B cell (primary cell): ENCODE results near the gene GALNT17. TPM values are rescaled to one million over a fixed set of nuclear protein-coding genes. Genes with fewer than 3 reads are reported as not detected.

ENCODE experiments used
- ATAC-seq: fragments of 200-7000 bp; cut with Tn5 transposase; one replicate; pipeline ENCODE4 v1.10.0; 2021; ENCODE audit warnings: low read depth, mild to moderate bottlenecking, moderate number of reproducible peaks, moderate library complexity
- CTCF ChIA-PET: fragments of 350-600 bp; sonication (Branson Sonifier 250); formaldehyde crosslinking; loops from one replicate; lab custom pipeline; 2021; ENCODE audit warnings: antibody characterized with exemption, inconsistent platforms; lab: Charles Lee
- POLR2A ChIA-PET: fragments of 350-600 bp; sonication (Branson Sonifier 250); formaldehyde crosslinking; loops from one replicate; lab custom pipeline; 2021; ENCODE audit warnings: antibody characterized with exemption; lab: Charles Lee
- DNase-seq: peaks from one replicate; pipeline ENCODE4 v3.0.0; 2013
- H2AFZ ChIP-seq: 2 replicates; pipeline ENCODE4 v1.6.1; 2012; ENCODE audit warnings: mild to moderate bottlenecking, low read depth, low read length; ENCODE audit not compliant: insufficient read depth, poor library complexity, severe bottlenecking
- H3K27ac ChIP-seq, 2 donors: 1 replicate in 1 of 2; 2 replicates in 1 of 2; pipeline ENCODE4 v1.5.1; 2012 to 2013; ENCODE audit warnings: low read length in 2 of 2, mild to moderate bottlenecking in 2 of 2, moderate library complexity in 1 of 2
- H3K27me3 ChIP-seq, 4 experiments: fragments of 200-600 bp in 1 of 4; sonication (generic) in 1 of 4; replicated peaks in 1 of 4; 1 replicate in 2 of 4; 2 replicates in 2 of 4; pipeline versions ENCODE4 v1.6.1 to v1.7.0; 2013 to 2016; ENCODE audit warnings: low read length in 3 of 4, mild to moderate bottlenecking in 2 of 4, mixed read lengths in 1 of 4, moderate library complexity in 1 of 4; ENCODE audit not compliant: insufficient read depth in 4 of 4, control insufficient read depth in 3 of 4; ENCODE audit errors: control extremely low read depth in 1 of 4
- H3K36me3 ChIP-seq, 2 experiments: replicated peaks in 1 of 2; 1 replicate in 1 of 2; 2 replicates in 1 of 2; pipeline versions ENCODE4 v1.6.1 to v1.7.1; 2013; ENCODE audit warnings: low read length in 1 of 2; ENCODE audit not compliant: insufficient read depth in 2 of 2, control insufficient read depth in 1 of 2; ENCODE audit errors: control extremely low read depth in 1 of 2, extremely low read depth in 1 of 2
- H3K4me1 ChIP-seq, 2 donors: fragments of 200-600 bp in 1 of 2; sonication (generic) in 1 of 2; 1 replicate in 1 of 2; 2 replicates in 1 of 2; pipeline versions ENCODE4 v1.5.1 to v1.6.1; 2013 to 2017; ENCODE audit warnings: low read length in 2 of 2; ENCODE audit not compliant: control insufficient read depth in 2 of 2, insufficient read depth in 2 of 2
- H3K4me2 ChIP-seq: replicated peaks from 2 replicates; pipeline ENCODE3; 2012; ENCODE audit warnings: mild to moderate bottlenecking, low read depth, low read length; ENCODE audit not compliant: poor library complexity, severe bottlenecking
- H3K4me3 ChIP-seq, 5 experiments: fragments of 200-600 bp in 1 of 5; sonication (generic) in 1 of 5; 1 replicate in 3 of 5; 2 replicates in 2 of 5; pipeline versions ENCODE4 v1.5.1 to v1.7.0; 2011 to 2016; ENCODE audit warnings: low read length in 4 of 5, mild to moderate bottlenecking in 4 of 5, low read depth in 2 of 5, control low read depth in 1 of 5, moderate library complexity in 1 of 5; ENCODE audit not compliant: insufficient read depth in 1 of 5; ENCODE audit errors: control extremely low read depth in 1 of 5, extremely low read depth in 1 of 5
- H3K79me2 ChIP-seq: fragments of 200-600 bp; sonication (generic); one replicate; pipeline ENCODE4 v1.6.0; 2016; ENCODE audit warnings: low read length; ENCODE audit not compliant: control insufficient read depth, insufficient read depth
- H3K9ac ChIP-seq: fragments of 200-600 bp; sonication (generic); 2 replicates; pipeline ENCODE4 v1.6.1; 2017; ENCODE audit warnings: mild to moderate bottlenecking, low read length, moderate library complexity
- H3K9me3 ChIP-seq, 3 donors: one replicate each; pipeline versions ENCODE4 v1.6.1 to v1.7.1; 2013; ENCODE audit warnings: low read length in 2 of 3; ENCODE audit not compliant: control insufficient read depth in 2 of 3, insufficient read depth in 1 of 3; ENCODE audit errors: control extremely low read depth in 1 of 3
- H4K20me1 ChIP-seq: 2 replicates; pipeline ENCODE4 v1.6.0; 2012; ENCODE audit warnings: mild to moderate bottlenecking, low read length; ENCODE audit not compliant: insufficient read depth, control insufficient read depth, poor library complexity, severe bottlenecking
- H3K27ac Mint-ChIP-seq: one replicate; pipeline ENCODE4 v1.8.0; 2021; ENCODE audit warnings: mixed read lengths
- H3K27me3 Mint-ChIP-seq: one replicate; pipeline ENCODE4 v1.8.0; 2021; ENCODE audit warnings: mixed read lengths
- H3K4me1 Mint-ChIP-seq: one replicate; pipeline ENCODE4 v1.8.0; 2021; ENCODE audit warnings: mixed read lengths
- H3K4me3 Mint-ChIP-seq: one replicate; pipeline ENCODE4 v1.8.0; 2021; ENCODE audit warnings: mixed read lengths
- H3K9me3 Mint-ChIP-seq: one replicate; pipeline ENCODE4 v1.8.0; 2022; ENCODE audit warnings: mixed read lengths; ENCODE audit not compliant: insufficient read depth
- EZH2 ChIP-seq: IDR thresholded peaks from 2 replicates; pipeline ENCODE4 v1.6.1; 2012; ENCODE audit warnings: borderline replicate concordance, low read depth, mild to moderate bottlenecking, moderate library complexity, low read length; ENCODE audit not compliant: insufficient read depth, poor library complexity, severe bottlenecking
- WGBS: methylation state at CpG from one replicate; pipeline ENCODE4 v1.1.5; 2013; ENCODE audit warnings: missing lambda C conversion rate; ENCODE audit not compliant: insufficient coverage; 5-methylcytosine and 5-hydroxymethylcytosine counted together
- intact Hi-C: fragments of 100-400 bp; cut with micrococcal nuclease; formaldehyde crosslinking; loops from one replicate; pipeline ENCODE4 v1.10.0; 2022
- polyA plus RNA-seq: library from polyadenylated mRNA; depleted of rRNA; stranded (reverse); fragments of >200 nt; gene quantifications from 2 replicates; pipeline ENCODE4 v1.2.3, GENCODE V29; 2012
- total RNA-seq, 2 donors: library from RNA; stranded (reverse); fragments of 120-200 nt in 1 of 2; gene quantifications; 1 replicate in 1 of 2; 2 replicates in 1 of 2; pipeline versions ENCODE4 v1.2.3 to v1.2.4, GENCODE V29; 2013 to 2022
- TF ChIP-seq, protein P1 (sequence below): fragments of 200-600 bp; IDR thresholded peaks from one replicate; pipeline ENCODE4 v1.8.0; 2022; ENCODE audit warnings: antibody characterized with exemption, mild to moderate bottlenecking

GALNT17 gene
- total and polyA plus RNA-seq, 2 donors (not counting 1 experiment from before 2014, with no cell fraction given), result not detected

DNA sequence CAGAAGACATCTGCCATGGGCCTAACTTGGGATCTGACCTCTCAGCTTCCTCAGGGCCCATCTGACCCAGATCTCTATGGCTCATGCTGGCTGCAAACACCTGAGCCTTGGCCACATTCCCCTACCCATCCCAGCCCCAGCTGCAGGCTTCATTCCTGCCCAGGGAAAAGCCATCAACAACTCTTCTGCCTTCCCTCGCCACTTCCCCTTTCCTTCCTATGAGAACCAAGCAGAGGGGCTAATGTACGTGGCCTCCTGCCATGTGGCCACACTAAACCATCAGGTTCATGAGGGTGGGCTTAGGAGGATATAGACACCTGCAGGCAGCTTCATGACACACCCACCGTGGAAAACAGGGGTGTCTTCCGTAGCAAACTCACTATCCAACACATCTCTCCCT lies 312.2 kb downstream of the GALNT17 start:
- ChIA-PET CTCF (no interaction called here), POLR2A (no interaction called here)
- Mint-ChIP-seq H3K9me3 (no peaks in the 10 kb centered on the region), H3K4me3 (no peak overlapping the region), H3K27me3 (no peaks in the 10 kb centered on the region), H3K27ac (no peak overlapping the region), H3K4me1 (no peaks in the 10 kb centered on the region)
- no peak overlapping the region for H3K27ac ChIP-seq
- H3K9me3 ChIP-seq, result peaks cover 0 to 18% (median 0%) of the 10 kb centered on the region in 3 donors
- H3K36me3 ChIP-seq, result no peaks in the 10 kb centered on the region
- ATAC-seq (no peak), DNase-seq (no peak)
- intact Hi-C loops, result no loop called here
- WGBS, result 67% methylated on average over 2 of the region's 4 CpGs
- no peak overlapping the region for H2AFZ ChIP-seq
- no peaks in the 10 kb centered on the region for H3K27me3 ChIP-seq
- no peak overlapping the region for H3K9ac ChIP-seq
- H4K20me1 ChIP-seq, result no peaks in the 10 kb centered on the region
- no peak overlapping the region for H3K4me2 ChIP-seq
- H3K4me1 ChIP-seq, result no peaks in the 10 kb centered on the region
- TF ChIP-seq EZH2, result no peak
- TF ChIP-seq, protein P1, sequence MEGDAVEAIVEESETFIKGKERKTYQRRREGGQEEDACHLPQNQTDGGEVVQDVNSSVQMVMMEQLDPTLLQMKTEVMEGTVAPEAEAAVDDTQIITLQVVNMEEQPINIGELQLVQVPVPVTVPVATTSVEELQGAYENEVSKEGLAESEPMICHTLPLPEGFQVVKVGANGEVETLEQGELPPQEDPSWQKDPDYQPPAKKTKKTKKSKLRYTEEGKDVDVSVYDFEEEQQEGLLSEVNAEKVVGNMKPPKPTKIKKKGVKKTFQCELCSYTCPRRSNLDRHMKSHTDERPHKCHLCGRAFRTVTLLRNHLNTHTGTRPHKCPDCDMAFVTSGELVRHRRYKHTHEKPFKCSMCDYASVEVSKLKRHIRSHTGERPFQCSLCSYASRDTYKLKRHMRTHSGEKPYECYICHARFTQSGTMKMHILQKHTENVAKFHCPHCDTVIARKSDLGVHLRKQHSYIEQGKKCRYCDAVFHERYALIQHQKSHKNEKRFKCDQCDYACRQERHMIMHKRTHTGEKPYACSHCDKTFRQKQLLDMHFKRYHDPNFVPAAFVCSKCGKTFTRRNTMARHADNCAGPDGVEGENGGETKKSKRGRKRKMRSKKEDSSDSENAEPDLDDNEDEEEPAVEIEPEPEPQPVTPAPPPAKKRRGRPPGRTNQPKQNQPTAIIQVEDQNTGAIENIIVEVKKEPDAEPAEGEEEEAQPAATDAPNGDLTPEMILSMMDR, result no peak
- H3K4me3 ChIP-seq, result no peak overlapping the region
- H3K79me2 ChIP-seq, result no peaks in the 10 kb centered on the region

DNA sequence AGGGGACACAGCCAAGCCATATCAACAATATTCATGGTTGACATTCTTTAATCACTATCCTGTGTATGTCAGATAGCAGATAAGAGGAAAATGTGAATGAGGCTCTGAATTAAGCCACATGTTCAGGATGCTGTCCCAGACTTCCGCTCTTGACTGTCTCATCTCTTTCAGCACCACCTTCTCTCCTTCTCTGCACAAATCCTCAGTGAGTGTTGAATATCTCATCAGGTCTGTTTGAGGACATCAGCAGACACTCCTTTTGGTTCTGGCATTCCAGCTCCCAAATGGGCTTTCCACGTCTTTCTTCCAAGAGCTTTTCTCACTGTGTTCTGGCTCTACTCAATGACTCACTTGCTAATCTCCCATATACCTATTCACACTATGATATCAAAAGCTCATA lies 321.7 kb downstream of the GALNT17 start:
- Mint-ChIP-seq H3K9me3 (no peaks in the 10 kb centered on the region), H3K4me1 (no peaks in the 10 kb centered on the region), H3K27ac (no peak overlapping the region), H3K27me3 (no peaks in the 10 kb centered on the region), H3K4me3 (no peak overlapping the region)
- TF ChIP-seq, protein P1, result no peak
- no peak for TF ChIP-seq EZH2
- no peaks in the 10 kb centered on the region for H3K27me3 ChIP-seq
- DNase-seq, result no peak
- H3K9ac ChIP-seq, result no peak overlapping the region
- H3K36me3 ChIP-seq, result no peaks in the 10 kb centered on the region
- 100% methylated on average over 1 of the region's 2 CpGs for whole genome bisulfite sequencing
- H3K27ac ChIP-seq, result no peak overlapping the region
- intact Hi-C loops, result no loop called here
- ATAC-seq, result no peak
- H3K9me3 ChIP-seq, result peaks cover 0 to 23% (median 0%) of the 10 kb centered on the region in 3 donors
- no peak overlapping the region for H2AFZ ChIP-seq
- H3K4me1 ChIP-seq, result no peaks in the 10 kb centered on the region
- no peaks in the 10 kb centered on the region for H4K20me1 ChIP-seq
- no peak overlapping the region for H3K4me3 ChIP-seq
- ChIA-PET POLR2A (no interaction called here), CTCF (no interaction called here)
- H3K79me2 ChIP-seq, result no peaks in the 10 kb centered on the region
- no peak overlapping the region for H3K4me2 ChIP-seq
